ENCODE results near the gene LRRC3.

Gene LRRC3

DNA sequence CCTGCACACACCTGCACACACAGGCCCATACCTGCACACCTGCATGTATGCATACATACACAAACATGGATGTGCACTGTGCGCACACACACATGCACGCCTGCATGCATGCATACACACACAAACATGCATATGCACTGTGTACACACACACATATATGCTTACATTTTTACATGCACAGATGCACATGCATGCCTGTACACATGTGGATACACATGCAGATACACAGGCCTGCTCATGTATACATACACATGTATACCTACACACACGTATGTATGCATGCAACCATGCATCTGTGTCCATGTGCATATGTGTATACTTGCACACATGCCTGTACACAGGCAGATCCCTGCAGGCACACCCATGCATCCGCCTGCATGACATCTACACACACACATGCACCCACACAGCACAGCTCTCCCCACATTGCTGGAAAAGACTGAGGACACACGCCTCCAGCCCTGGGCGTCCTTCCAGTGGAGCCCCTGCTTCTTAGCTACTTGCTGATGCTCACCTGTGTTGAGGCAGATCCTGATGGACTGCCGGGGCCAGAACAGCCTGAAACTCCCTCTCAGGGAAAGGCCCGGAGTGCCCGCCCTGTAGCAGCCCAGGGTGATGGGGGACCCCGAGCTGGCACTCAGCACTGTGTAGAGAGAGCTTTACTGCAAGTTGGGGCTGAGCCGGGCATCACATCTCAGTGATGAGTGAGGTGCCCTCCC lies 56.1 kb downstream of the LRRC3 start:
- DNase-seq (ENCODE audit: low spot score) (no peak), ATAC-seq (ENCODE audit: low read depth) (no peak)
- H3K36me3 ChIP-seq (ENCODE audit: low read depth): no peaks in the 10 kb centered on the region
- H3K4me1 ChIP-seq (ENCODE audit: insufficient read depth, poor library complexity, severe bottlenecking): no peaks in the 10 kb centered on the region
- no peak overlapping the region for H3K4me3 ChIP-seq (ENCODE audit: severe bottlenecking)
- no peaks in the 10 kb centered on the region for H3K27me3 ChIP-seq (ENCODE audit: insufficient read depth, poor library complexity, severe bottlenecking)
- TF ChIP-seq, protein P1, sequence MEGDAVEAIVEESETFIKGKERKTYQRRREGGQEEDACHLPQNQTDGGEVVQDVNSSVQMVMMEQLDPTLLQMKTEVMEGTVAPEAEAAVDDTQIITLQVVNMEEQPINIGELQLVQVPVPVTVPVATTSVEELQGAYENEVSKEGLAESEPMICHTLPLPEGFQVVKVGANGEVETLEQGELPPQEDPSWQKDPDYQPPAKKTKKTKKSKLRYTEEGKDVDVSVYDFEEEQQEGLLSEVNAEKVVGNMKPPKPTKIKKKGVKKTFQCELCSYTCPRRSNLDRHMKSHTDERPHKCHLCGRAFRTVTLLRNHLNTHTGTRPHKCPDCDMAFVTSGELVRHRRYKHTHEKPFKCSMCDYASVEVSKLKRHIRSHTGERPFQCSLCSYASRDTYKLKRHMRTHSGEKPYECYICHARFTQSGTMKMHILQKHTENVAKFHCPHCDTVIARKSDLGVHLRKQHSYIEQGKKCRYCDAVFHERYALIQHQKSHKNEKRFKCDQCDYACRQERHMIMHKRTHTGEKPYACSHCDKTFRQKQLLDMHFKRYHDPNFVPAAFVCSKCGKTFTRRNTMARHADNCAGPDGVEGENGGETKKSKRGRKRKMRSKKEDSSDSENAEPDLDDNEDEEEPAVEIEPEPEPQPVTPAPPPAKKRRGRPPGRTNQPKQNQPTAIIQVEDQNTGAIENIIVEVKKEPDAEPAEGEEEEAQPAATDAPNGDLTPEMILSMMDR (IDR thresholded peaks at IDR 0.05; ENCODE audit: poor library complexity, severe bottlenecking): no peak
- H3K27ac ChIP-seq (ENCODE audit: poor library complexity, severe bottlenecking): no peak overlapping the region
- H3K9me3 ChIP-seq (ENCODE audit: severe bottlenecking): no peaks in the 10 kb centered on the region
